Subcutaneous abdominal adipose tissue (tissue), 5 donors: Measurements from ENCODE around the gene CLEC2A.

Source experiments
- H3K27ac ChIP-seq: one replicate; pipeline ENCODE4 v1.7.0; 2013; ENCODE audit warnings: low read depth, mild to moderate bottlenecking, inconsistent platforms, low read length, moderate library complexity
- H3K27me3 ChIP-seq, 5 donors: one replicate each; pipeline ENCODE4 v1.7.0; 2013; ENCODE audit warnings: low read length in 5 of 5, inconsistent platforms in 1 of 5; ENCODE audit not compliant: control insufficient read depth in 5 of 5, insufficient read depth in 4 of 5
- H3K36me3 ChIP-seq, 5 donors: one replicate each; pipeline ENCODE4 v1.7.0; 2013; ENCODE audit warnings: low read length in 5 of 5; ENCODE audit not compliant: control insufficient read depth in 5 of 5, insufficient read depth in 5 of 5
- H3K4me1 ChIP-seq, 5 donors: one replicate each; pipeline ENCODE4 v1.7.0; 2013; ENCODE audit warnings: low read length in 5 of 5, mild to moderate bottlenecking in 3 of 5, moderate library complexity in 1 of 5; ENCODE audit not compliant: control insufficient read depth in 5 of 5, insufficient read depth in 5 of 5
- H3K4me3 ChIP-seq, 5 donors: one replicate each; pipeline ENCODE4 v1.7.0; 2013; ENCODE audit warnings: low read length in 5 of 5, low read depth in 1 of 5
- H3K9ac ChIP-seq, 5 donors: one replicate each; pipeline ENCODE4 v1.7.0; 2013; ENCODE audit warnings: low read length in 5 of 5, mild to moderate bottlenecking in 4 of 5, moderate library complexity in 3 of 5
- H3K9me3 ChIP-seq, 5 donors: one replicate each; pipeline ENCODE4 v1.7.0; 2013; ENCODE audit warnings: low read length in 5 of 5; ENCODE audit not compliant: control insufficient read depth in 5 of 5
- donor health status: healthy.
- donor health status: healthy.
- donor health status: healthy.
- donor health status: healthy.
- donor health status: healthy.

CLEC2A gene

DNA sequence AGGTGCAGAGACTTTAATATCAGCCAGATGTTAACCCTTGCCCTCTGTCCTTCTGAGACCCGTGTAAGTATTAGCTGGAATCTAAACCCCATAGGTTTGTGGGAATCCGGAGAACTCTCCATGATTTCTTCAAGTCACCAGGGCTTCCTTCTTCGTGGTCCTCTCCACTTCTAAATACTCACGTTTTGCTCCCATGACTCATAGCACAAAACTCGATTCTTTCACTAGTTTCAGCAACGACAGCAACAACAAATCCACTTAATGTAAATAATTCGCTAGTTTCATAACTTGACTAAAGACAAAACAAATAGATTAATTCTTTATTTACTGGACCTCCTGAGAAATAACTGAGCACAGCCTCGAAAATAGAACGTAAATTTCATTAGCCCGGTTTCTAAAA is 4.4 kb upstream of the CLEC2A start:
- H3K9ac ChIP-seq = no peak overlapping the region
- H3K27ac ChIP-seq = no peak overlapping the region
- H3K9me3 ChIP-seq = no peaks in the 10 kb centered on the region
- H3K36me3 ChIP-seq = no peaks in the 10 kb centered on the region
- H3K27me3 ChIP-seq = no peaks in the 10 kb centered on the region
- no peak overlapping the region for H3K4me3 ChIP-seq
- H3K4me1 ChIP-seq = no peaks in the 10 kb centered on the region

DNA sequence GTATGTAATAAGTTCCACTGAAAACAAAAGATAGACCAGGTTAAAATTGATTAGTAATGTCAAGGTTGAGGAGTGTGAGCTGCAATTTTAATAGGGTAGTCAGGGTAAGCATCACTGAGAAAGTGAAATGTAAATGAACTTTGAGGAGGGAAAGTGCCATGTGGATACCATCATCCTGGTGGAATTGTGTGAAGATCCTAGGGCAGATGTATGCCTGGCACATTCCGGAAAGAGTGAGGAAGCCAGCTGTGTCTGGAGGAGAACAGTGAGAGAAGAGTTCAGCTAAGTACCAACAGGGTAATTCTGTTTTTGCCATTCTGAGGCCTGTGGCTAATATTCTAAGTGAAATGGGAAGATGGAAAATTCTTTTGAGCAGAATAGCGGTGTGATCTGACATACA is 2.9 kb upstream of the CLEC2A start:
- H3K4me3 ChIP-seq = no peak overlapping the region
- H3K9ac ChIP-seq = no peak overlapping the region
- no peak overlapping the region for H3K27ac ChIP-seq
- H3K36me3 ChIP-seq = no peaks in the 10 kb centered on the region
- H3K4me1 ChIP-seq = no peaks in the 10 kb centered on the region
- no peaks in the 10 kb centered on the region for H3K9me3 ChIP-seq
- H3K27me3 ChIP-seq = no peaks in the 10 kb centered on the region

DNA sequence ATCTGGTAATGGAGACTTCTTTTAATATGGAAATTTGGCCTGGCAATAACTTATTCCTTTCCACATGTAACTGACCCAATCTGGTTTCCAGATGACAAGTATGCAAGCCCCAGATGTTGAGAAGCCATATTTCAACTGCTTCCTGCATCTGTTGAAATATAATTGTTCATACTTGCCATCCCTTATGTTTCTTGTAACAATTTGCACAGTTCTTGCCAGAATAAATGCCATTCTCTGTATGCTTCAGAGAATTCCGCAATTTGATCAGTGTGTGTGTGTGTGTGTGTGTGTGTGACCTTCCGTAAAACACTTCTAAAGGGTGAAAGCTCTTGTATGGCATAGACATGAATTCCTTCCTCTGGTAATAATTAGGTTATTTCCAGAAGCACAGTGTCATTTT is 1.8 kb upstream of the CLEC2A start:
- H3K27ac ChIP-seq = no peak overlapping the region
- no peaks in the 10 kb centered on the region for H3K36me3 ChIP-seq
- H3K9me3 ChIP-seq = no peaks in the 10 kb centered on the region
- no peak overlapping the region for H3K4me3 ChIP-seq
- H3K9ac ChIP-seq = no peak overlapping the region
- no peaks in the 10 kb centered on the region for H3K4me1 ChIP-seq
- H3K27me3 ChIP-seq = no peaks in the 10 kb centered on the region

DNA sequence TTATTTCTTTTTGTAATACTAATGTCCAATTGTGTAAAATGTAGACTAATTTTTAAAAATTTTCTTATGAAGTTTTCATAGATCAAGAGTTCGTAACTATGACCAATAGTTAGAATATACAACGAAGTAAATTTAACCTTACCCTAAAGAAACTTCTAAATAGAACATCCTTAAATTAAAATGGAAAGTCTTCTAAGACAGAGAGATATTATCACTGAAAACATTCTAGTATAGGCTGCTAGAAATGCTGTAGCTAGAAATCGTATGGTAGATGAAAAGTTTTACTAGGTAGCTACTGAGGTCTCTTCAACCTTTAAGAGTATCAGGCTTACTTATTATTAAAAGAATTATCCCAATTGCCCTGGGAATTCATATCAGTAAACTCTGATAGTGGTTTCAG is 925 bp downstream of the CLEC2A start:
- no peak overlapping the region for H3K4me3 ChIP-seq
- H3K4me1 ChIP-seq = no peaks in the 10 kb centered on the region
- H3K9ac ChIP-seq = no peak overlapping the region
- no peaks in the 10 kb centered on the region for H3K9me3 ChIP-seq
- H3K36me3 ChIP-seq = no peaks in the 10 kb centered on the region
- no peak overlapping the region for H3K27ac ChIP-seq
- H3K27me3 ChIP-seq = no peaks in the 10 kb centered on the region

DNA sequence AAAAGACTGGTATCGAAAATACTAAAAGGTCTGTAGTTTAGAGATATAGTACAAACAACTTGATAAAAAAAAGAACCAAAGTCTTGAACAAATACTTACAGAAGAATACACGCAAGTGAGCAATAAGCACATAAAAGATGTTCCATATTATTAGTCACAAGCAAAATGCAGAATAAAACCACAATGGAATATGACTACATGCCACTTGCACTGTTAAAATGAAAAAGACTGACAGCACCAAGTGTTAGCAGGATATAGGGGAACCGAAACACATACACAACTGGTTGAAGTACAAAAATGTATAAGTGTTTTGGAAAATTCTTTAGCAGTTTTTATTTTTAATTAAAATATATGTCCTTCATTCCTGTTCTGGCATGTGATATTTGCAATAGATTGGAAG is 3.6 kb downstream of the CLEC2A start:
- no peak overlapping the region for H3K9ac ChIP-seq
- H3K4me1 ChIP-seq = peaks cover 0 to 3% (median 0%) of the 10 kb centered on the region in 5 donors
- no peaks in the 10 kb centered on the region for H3K27me3 ChIP-seq
- no peak overlapping the region for H3K4me3 ChIP-seq
- no peaks in the 10 kb centered on the region for H3K36me3 ChIP-seq
- H3K27ac ChIP-seq = no peak overlapping the region
- H3K9me3 ChIP-seq = no peaks in the 10 kb centered on the region

DNA sequence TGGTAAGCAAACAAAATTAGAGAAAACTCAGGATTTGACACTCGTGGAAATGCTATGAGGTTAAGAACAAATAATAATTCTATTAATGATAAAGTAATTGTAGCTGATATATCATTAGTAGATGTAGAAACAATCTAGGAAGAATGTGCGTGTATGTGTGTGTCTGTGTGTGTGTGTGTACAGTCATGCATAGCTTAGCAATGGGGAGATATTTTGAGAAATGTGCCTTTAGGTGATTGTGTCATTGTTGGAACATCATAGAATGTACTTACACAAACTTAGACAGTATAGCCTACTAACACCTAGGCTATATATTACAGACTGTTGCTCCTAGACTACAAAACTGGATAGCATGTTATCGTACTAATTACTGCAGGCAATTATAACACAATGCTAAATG is 5.3 kb downstream of the CLEC2A start:
- Histone ChIP-seq H3K4me1 (peaks cover 0 to 3% (median 0%) of the 10 kb centered on the region in 5 donors), H3K9ac (no peak overlapping the region), H3K27ac (no peak overlapping the region), H3K36me3 (no peaks in the 10 kb centered on the region), H3K4me3 (no peak overlapping the region), H3K27me3 (no peaks in the 10 kb centered on the region), H3K9me3 (no peaks in the 10 kb centered on the region)

DNA sequence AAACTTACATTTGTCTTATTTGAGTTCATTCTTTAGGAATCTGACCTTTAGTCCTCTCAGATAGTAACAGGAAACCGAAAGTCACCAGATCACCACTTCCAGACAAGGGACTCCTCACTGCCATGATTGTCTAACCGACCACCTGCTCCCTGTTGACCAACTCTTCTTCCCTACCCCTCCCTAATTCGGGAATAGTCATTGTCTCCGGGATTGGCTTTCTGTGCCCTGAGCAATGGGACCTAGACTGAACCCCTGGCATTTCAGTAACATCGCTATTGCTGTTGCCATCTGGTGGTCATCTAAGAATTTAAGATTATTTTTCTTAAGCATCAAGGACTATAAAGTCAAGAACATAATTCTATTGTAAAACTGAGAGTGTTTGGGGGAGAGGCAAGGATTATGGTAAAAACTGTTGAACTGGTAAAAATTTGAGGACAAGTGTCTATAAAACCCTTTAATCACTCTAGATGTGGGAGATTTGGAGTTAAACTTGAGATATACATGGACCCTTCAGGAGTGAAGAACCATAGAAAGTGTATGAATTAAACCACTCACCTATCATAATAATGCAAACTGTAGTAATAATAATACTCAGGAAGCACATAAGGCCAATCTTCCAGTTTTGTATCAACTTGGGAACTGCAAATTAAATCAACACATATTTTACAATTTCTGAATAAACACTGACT is 6.3 kb downstream of the CLEC2A start:
- Histone ChIP-seq H3K27ac (no peak overlapping the region), H3K9ac (no peak overlapping the region), H3K36me3 (no peaks in the 10 kb centered on the region), H3K27me3 (no peaks in the 10 kb centered on the region), H3K4me1 (peaks cover 0 to 3% (median 0%) of the 10 kb centered on the region in 5 donors), H3K9me3 (no peaks in the 10 kb centered on the region), H3K4me3 (peak overlapping the region; percentile 48 to 66 (median 54))

DNA sequence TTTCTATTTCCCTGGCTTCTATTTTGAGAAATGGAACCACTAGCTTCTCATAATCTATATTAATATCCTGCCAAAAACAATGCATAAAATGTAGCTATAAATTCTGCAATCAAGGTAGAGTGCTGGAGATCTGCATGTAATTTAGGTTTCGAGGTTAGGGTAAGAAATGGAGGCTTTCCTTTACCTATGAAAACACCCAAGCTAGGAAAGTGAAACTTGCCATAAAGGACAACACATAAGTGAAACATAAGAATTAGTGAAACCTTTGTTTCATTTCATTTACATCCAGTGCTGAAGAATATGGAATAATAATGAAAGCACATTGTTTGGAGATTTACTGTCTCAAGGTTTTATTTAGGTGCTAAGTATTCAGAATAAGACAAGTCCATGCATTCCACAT is 9.7 kb downstream of the CLEC2A start:
- H3K36me3 ChIP-seq = no peaks in the 10 kb centered on the region
- H3K9ac ChIP-seq = no peak overlapping the region
- no peaks in the 10 kb centered on the region for H3K9me3 ChIP-seq
- H3K4me3 ChIP-seq = no peak overlapping the region
- no peak overlapping the region for H3K27ac ChIP-seq
- H3K4me1 ChIP-seq = peaks cover 0 to 3% (median 0%) of the 10 kb centered on the region in 5 donors
- peaks cover 0 to 4% (median 0%) of the 10 kb centered on the region in 5 donors for H3K27me3 ChIP-seq

DNA sequence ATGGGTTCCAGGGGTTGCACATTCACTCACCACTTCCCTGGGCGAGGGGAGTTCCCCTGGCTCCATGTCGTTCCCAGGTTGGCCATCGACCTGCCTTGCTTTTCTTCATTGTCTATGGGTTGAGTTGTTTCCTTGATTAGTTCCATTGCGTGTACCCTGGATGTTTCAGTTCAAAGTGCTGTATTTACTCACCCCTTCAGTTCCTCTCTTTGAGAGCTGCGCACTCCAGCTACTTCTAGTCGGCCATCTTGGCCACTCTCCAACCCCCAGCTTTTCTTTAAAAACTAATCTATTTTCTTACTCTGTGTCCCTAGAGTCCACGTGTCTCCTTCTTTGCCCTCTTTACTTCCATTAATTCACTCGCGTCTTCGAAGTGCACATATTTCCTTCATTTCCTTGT is 11.7 kb downstream of the CLEC2A start:
- no peaks in the 10 kb centered on the region for H3K9me3 ChIP-seq
- H3K27ac ChIP-seq = no peak overlapping the region
- peaks cover 0 to 4% (median 0%) of the 10 kb centered on the region in 5 donors for H3K27me3 ChIP-seq
- H3K36me3 ChIP-seq = no peaks in the 10 kb centered on the region
- H3K4me3 ChIP-seq = no peak overlapping the region
- H3K9ac ChIP-seq = no peak overlapping the region
- no peaks in the 10 kb centered on the region for H3K4me1 ChIP-seq

DNA sequence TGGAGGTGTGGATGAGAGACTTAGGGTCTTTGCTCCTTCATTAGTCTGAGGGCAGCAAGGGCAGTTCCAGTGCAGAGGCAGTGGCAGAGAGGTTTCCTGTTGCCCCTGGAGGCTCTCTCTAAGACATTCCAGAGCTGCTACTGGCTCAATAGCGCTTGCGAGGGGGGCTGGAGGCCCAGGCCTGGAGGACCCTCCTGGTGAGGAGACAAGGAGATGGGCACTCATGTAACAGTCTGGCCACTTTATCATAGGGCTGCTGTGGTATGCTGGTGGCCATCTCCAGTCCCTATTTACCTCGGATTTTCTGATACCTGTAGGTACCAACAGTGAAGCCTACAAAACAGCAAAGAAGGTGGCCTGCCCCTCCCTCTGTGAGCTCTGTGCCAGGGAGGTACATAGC is 12.7 kb downstream of the CLEC2A start:
- H3K4me3 ChIP-seq = no peak overlapping the region
- no peak overlapping the region for H3K9ac ChIP-seq
- H3K4me1 ChIP-seq = no peaks in the 10 kb centered on the region
- H3K9me3 ChIP-seq = no peaks in the 10 kb centered on the region
- H3K36me3 ChIP-seq = no peaks in the 10 kb centered on the region
- peaks cover 0 to 4% (median 0%) of the 10 kb centered on the region in 5 donors for H3K27me3 ChIP-seq
- H3K27ac ChIP-seq = no peak overlapping the region
